Peyer's patch (tissue), 4 donors: ENCODE measurements around the gene FHOD3.

Source experiments
- POLR2A ChIP-seq, 2 donors: fragments of 450-650 bp; IDR thresholded peaks; one replicate each; pipeline ENCODE4 v1.5.1; 2017; ENCODE audit warnings: antibody characterized with exemption in 2 of 2, mild to moderate bottlenecking in 2 of 2, moderate library complexity in 2 of 2
- TF ChIP-seq, protein P1 (sequence below), 6 experiments: fragments of 450-650 bp in 4 of 6; fragments of 200-600 bp in 2 of 6; sonication (generic) in 1 of 6; IDR thresholded peaks; one replicate each; pipeline ENCODE4 v1.5.1; 2017 to 2019; ENCODE audit warnings: antibody characterized with exemption in 6 of 6, mild to moderate bottlenecking in 3 of 6, moderate library complexity in 1 of 6

DNA sequence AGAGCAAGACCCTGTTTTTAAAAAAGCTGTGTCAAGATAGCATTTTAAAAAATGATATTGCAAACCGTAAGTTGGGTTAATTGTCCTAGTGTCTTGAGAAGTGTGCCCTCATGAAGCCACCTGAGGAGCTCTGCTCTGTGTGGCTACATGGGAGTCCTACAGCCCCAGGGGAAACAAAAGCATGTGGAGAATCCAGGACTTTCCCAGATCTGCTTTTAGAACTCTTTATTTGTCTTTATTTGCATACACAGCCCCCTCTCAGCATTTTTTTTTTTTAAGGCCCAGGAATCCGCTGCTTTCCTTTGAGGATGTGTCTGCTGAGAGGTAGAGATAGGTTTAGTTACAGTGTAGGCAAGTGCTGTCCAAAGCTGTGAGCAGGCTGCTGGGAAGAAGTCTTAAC is 219.2 kb downstream of the FHOD3 start:
- TF ChIP-seq, protein P1, sequence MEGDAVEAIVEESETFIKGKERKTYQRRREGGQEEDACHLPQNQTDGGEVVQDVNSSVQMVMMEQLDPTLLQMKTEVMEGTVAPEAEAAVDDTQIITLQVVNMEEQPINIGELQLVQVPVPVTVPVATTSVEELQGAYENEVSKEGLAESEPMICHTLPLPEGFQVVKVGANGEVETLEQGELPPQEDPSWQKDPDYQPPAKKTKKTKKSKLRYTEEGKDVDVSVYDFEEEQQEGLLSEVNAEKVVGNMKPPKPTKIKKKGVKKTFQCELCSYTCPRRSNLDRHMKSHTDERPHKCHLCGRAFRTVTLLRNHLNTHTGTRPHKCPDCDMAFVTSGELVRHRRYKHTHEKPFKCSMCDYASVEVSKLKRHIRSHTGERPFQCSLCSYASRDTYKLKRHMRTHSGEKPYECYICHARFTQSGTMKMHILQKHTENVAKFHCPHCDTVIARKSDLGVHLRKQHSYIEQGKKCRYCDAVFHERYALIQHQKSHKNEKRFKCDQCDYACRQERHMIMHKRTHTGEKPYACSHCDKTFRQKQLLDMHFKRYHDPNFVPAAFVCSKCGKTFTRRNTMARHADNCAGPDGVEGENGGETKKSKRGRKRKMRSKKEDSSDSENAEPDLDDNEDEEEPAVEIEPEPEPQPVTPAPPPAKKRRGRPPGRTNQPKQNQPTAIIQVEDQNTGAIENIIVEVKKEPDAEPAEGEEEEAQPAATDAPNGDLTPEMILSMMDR (IDR thresholded peaks at IDR 0.05): no peak
- TF ChIP-seq POLR2A (IDR thresholded peaks at IDR 0.05): no peak
